HepG2 (cell line): ENCODE results near the gene GABRR3. TPM values are rescaled to one million over a fixed set of nuclear protein-coding genes. Genes with fewer than 3 reads are reported as not detected.
A peak's percentile ranks its signal among the peaks of the same experiment; 100 is the strongest.

ENCODE experiments used
- ATAC-seq: fragments of 200-7000 bp; cut with Tn5 transposase; 3 replicates; pipeline ENCODE4 v1.9.1; 2020; ENCODE audit warnings: mild to moderate bottlenecking, moderate library complexity
- BruUV-seq: library from RNA; stranded (reverse); fragments of 400-500 nt; replicated peaks from 2 replicates; lab custom pipeline; 2021; lab: Mats Ljungman, UMichigan
- CTCF ChIA-PET: fragments of 300-600 bp; formaldehyde crosslinking; extraction: SDS; loops from one replicate; lab custom pipeline; 2021; ENCODE audit warnings: low total read pairs, inconsistent platforms, low intra/inter-chr PET ratio; lab: Yijun Ruan, JAX
- POLR2A ChIA-PET: fragments of 350-600 bp; sonication (Branson Sonifier 250); formaldehyde crosslinking; loops from one replicate; lab custom pipeline; 2020; ENCODE audit warnings: antibody characterized with exemption, inconsistent platforms; lab: Yijun Ruan, JAX
- DNase-seq: peaks from one replicate; pipeline ENCODE4 v3.0.0-alpha.2; 2015; ENCODE audit warnings: low spot score
- FAIRE-seq: peaks from 3 replicates; lab custom pipeline; 2011; peaks lifted over from hg19 to GRCh38; lab: Jason Lieb, UNC
- H2AFZ ChIP-seq: one replicate; pipeline ENCODE4 v1.6.1; 2011; ENCODE audit warnings: low read length, inconsistent platforms
- H3K27ac ChIP-seq: fragments of 300-600 bp; 3 replicates; pipeline ENCODE4 v1.8.0; 2011; ENCODE audit warnings: mixed run types, mild to moderate bottlenecking, mixed read lengths, low read length, inconsistent platforms; ENCODE audit not compliant: insufficient read depth; ENCODE audit errors: extremely low read length
- H3K27me3 ChIP-seq, 2 experiments: fragments of 200-600 bp in 1 of 2; 2 replicates in 1 of 2; 3 replicates in 1 of 2; pipeline versions ENCODE4 v1.6.0 to v1.8.0; 2011; ENCODE audit warnings: low read length in 2 of 2, mild to moderate bottlenecking in 2 of 2, moderate library complexity in 2 of 2, inconsistent platforms in 1 of 2; ENCODE audit not compliant: insufficient read depth in 2 of 2, control insufficient read depth in 1 of 2
- H3K36me3 ChIP-seq, 2 experiments: fragments of 200-600 bp in 1 of 2; replicated peaks in 1 of 2; 2 replicates in 1 of 2; 3 replicates in 1 of 2; pipeline versions ENCODE4 v1.5.1 to v1.8.0; 2011; ENCODE audit warnings: low read length in 2 of 2, inconsistent platforms in 1 of 2; ENCODE audit not compliant: insufficient read depth in 2 of 2, control insufficient read depth in 1 of 2
- H3K4me1 ChIP-seq: 2 replicates; pipeline ENCODE4 v1.5.1; 2012; ENCODE audit warnings: low read length, inconsistent platforms; ENCODE audit not compliant: insufficient read depth
- H3K4me2 ChIP-seq: 2 replicates; pipeline ENCODE4 v1.6.0; 2011; ENCODE audit warnings: low read depth, low read length, inconsistent platforms
- H3K4me3 ChIP-seq, 3 experiments: fragments of 200-600 bp in 1 of 3; sonication (generic), shearing (Covaris generic) in 1 of 3; replicated peaks in 1 of 3; 2 replicates each; pipeline ENCODE4 v1.5.1; 2011 to 2016; ENCODE audit warnings: low read length in 3 of 3, inconsistent platforms in 2 of 3, low read depth in 2 of 3, mild to moderate bottlenecking in 2 of 3, control low read depth in 1 of 3, mixed read lengths in 1 of 3; ENCODE audit not compliant: insufficient read depth in 1 of 3
- H3K79me2 ChIP-seq: one replicate; pipeline ENCODE4 v1.6.1; 2011; ENCODE audit warnings: low read length, inconsistent platforms; ENCODE audit not compliant: insufficient read depth
- H3K9ac ChIP-seq: 2 replicates; pipeline ENCODE4 v1.6.0; 2011; ENCODE audit warnings: mild to moderate bottlenecking, low read depth, low read length, inconsistent platforms; ENCODE audit not compliant: insufficient read depth
- H3K9me3 ChIP-seq: 2 replicates; pipeline ENCODE4 v1.5.1; 2012; ENCODE audit warnings: mild to moderate bottlenecking, low read length
- H4K20me1 ChIP-seq: 2 replicates; pipeline ENCODE4 v1.6.0; 2011; ENCODE audit warnings: inconsistent platforms, mild to moderate bottlenecking, low read length, moderate library complexity; ENCODE audit not compliant: insufficient read depth
- SMAD3 ChIP-seq: sonication (generic); formaldehyde crosslinking; IDR thresholded peaks from 2 replicates; pipeline ENCODE4 v1.4.0; 2020; ENCODE audit warnings: missing genetic modification reagents
- STAG1 ChIP-seq: sonication (generic); formaldehyde crosslinking; IDR thresholded peaks from 2 replicates; pipeline ENCODE4 v1.4.0; 2020; ENCODE audit warnings: missing genetic modification reagents
- ZFP37 ChIP-seq: sonication (generic); formaldehyde crosslinking; IDR thresholded peaks from 2 replicates; pipeline ENCODE4 v1.4.0; 2020; ENCODE audit warnings: missing genetic modification reagents, borderline replicate concordance
- ZNF3 ChIP-seq: IDR thresholded peaks from 2 replicates; pipeline ENCODE4 v1.7.0; 2017; ENCODE audit warnings: inconsistent platforms
- WGBS: methylation state at CpG from one replicate; pipeline ENCODE4 v1.1.6; 2017; ENCODE audit warnings: low lambda C conversion rate; 5-methylcytosine and 5-hydroxymethylcytosine counted together
- in situ Hi-C: cut with HindIII; loops from 2 replicates; pipeline ENCODE4 v1.10.0; 2017; ENCODE audit warnings: low pct_unique_long_range_greater_than_20kb; ENCODE audit not compliant: extremely low pct_ligation_motif_present
- intact Hi-C: fragments of 100-400 bp; cut with micrococcal nuclease; formaldehyde crosslinking; loops from one replicate; pipeline ENCODE4 v1.10.0; 2022; ENCODE audit not compliant: unreplicated experiment
- polyA plus RNA-seq, 8 experiments: library from polyadenylated mRNA; depleted of rRNA in 3 of 8; stranded (reverse) in 7 of 8; unstranded in 1 of 8; fragments of >200 nt; fragmentation: Illumina TruSeq in 4 of 8; extraction: Trizol in 4 of 8; gene quantifications; 2 replicates each; pipeline versions ENCODE4 v1.2.1 to v1.2.3, GENCODE V29; 2011 to 2016; ENCODE audit warnings: low read depth in 4 of 8, missing spikeins in 1 of 8, mixed read lengths in 1 of 8; ENCODE audit not compliant: insufficient read depth in 1 of 8
- total RNA-seq, 5 experiments: library from RNA; depleted of rRNA; stranded (reverse); fragments of >200 nt; fragmentation: Illumina TruSeq; extraction: Trizol; gene quantifications; 2 replicates each; pipeline ENCODE4 v1.2.3, GENCODE V29; 2016; ENCODE audit warnings: low read depth in 1 of 5
- TF ChIP-seq, protein P1 (sequence below): sonication (generic); formaldehyde crosslinking; IDR thresholded peaks from 2 replicates; pipeline ENCODE4 v1.8.0; 2022; ENCODE audit warnings: mild to moderate bottlenecking, missing genetic modification reagents, moderate library complexity
- TF ChIP-seq, protein P2 (sequence below): sonication (generic); formaldehyde crosslinking; IDR thresholded peaks from 2 replicates; pipeline ENCODE4 v1.5.0; 2020; ENCODE audit warnings: mild to moderate bottlenecking, missing genetic modification reagents, moderate library complexity

The GABRR3 gene
- total and polyA plus RNA-seq, 2 of the 13 experiments (the other 11 are each of a cell fraction or from before 2014, with no cell fraction given) = 0.42 to 0.83 TPM

DNA sequence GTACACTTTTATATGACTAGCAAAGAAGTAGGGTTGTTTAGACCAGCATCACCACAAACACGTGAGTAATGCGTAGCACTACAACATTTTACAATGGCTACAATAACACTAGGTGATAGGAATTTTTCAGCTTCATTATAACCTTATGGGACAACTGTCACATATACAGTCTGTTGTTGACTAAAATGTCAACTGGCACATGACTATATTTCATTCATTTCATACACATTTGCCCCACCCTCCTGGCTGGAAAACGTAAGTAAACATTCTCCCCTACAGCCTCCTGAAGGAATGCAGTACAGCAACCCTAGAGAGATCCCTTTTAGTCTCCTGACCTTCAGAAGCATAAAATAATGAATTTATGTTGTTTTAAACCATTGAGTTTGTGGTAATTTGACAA, 79.1 kb downstream of the GABRR3 start:
- BruUV-seq = no TSS peak
- H3K4me3 ChIP-seq = no peak overlapping the region
- H2AFZ ChIP-seq = no peak overlapping the region
- H3K79me2 ChIP-seq = no peaks in the 10 kb centered on the region
- no peaks in the 10 kb centered on the region for H3K9me3 ChIP-seq
- H3K36me3 ChIP-seq = peaks cover 24 to 80% of the 10 kb centered on the region in 2 experiments
- no peaks in the 10 kb centered on the region for H3K27me3 ChIP-seq
- H3K4me2 ChIP-seq = no peak overlapping the region
- WGBS = 97% methylated on average over 3 of the region's 3 CpGs
- intact Hi-C loops = no loop called here
- ATAC-seq = no peak
- H3K9ac ChIP-seq = no peak overlapping the region
- no peak for TF ChIP-seq ZNF3 (CRISPR knock-in tag)
- TF ChIP-seq ZFP37 (CRISPR knock-in tag) = no peak
- TF ChIP-seq, protein P1, sequence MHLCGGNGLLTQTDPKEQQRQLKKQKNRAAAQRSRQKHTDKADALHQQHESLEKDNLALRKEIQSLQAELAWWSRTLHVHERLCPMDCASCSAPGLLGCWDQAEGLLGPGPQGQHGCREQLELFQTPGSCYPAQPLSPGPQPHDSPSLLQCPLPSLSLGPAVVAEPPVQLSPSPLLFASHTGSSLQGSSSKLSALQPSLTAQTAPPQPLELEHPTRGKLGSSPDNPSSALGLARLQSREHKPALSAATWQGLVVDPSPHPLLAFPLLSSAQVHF (CRISPR knock-in tag) = no peak
- CTCF ChIA-PET = no interaction called here
- H4K20me1 ChIP-seq = no peaks in the 10 kb centered on the region
- DNase-seq = no peak
- no peak for FAIRE-seq
- no peak overlapping the region for H3K27ac ChIP-seq
- no peaks in the 10 kb centered on the region for H3K4me1 ChIP-seq
- in situ Hi-C loops = no loop called here
- POLR2A ChIA-PET = no interaction called here

DNA sequence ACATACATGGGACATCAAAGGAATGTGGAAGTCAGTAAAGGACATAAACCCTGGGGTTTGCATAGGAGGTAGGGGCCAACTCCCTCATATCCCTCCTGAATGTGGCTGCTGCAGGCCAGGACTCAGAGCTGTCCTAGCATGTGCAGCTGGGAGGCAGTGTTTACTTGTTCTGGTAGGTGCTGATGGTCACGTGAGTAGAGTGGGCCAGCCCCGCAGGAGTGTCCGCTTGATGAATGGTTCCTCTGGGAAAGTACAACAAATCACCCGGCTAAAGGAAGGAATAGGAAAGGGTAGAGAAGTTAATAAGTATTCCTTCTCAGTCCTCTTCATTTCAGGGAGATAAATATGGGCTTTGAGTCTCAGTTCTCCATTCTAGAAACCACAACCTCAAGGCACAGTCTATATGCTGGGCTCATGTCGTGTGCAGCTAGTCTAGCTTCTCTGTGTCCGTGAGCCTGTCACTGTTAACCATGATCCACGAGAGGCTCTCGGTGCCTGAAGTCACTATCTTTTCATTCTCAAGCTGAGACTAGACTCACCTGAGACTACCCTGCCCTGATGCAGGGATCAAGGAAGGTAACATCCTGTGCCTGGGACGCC, 80.8 kb downstream of the GABRR3 start:
- 95% methylated on average over 9 of the region's 9 CpGs for WGBS
- peak; percentile 35 for TF ChIP-seq STAG1 (CRISPR knock-in tag)
- no peak for TF ChIP-seq SMAD3
- TF ChIP-seq, protein P2, sequence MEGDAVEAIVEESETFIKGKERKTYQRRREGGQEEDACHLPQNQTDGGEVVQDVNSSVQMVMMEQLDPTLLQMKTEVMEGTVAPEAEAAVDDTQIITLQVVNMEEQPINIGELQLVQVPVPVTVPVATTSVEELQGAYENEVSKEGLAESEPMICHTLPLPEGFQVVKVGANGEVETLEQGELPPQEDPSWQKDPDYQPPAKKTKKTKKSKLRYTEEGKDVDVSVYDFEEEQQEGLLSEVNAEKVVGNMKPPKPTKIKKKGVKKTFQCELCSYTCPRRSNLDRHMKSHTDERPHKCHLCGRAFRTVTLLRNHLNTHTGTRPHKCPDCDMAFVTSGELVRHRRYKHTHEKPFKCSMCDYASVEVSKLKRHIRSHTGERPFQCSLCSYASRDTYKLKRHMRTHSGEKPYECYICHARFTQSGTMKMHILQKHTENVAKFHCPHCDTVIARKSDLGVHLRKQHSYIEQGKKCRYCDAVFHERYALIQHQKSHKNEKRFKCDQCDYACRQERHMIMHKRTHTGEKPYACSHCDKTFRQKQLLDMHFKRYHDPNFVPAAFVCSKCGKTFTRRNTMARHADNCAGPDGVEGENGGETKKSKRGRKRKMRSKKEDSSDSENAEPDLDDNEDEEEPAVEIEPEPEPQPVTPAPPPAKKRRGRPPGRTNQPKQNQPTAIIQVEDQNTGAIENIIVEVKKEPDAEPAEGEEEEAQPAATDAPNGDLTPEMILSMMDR (CRISPR knock-in tag) = peak; percentile 24
- TF ChIP-seq, all 625 proteins: peak for 2
- Histone ChIP-seq H3K9ac (no peak overlapping the region), H3K36me3 (peaks cover 30 to 82% of the 10 kb centered on the region in 2 experiments), H3K4me2 (no peak overlapping the region), H3K4me1 (no peaks in the 10 kb centered on the region), H3K27ac (no peak overlapping the region), H2AFZ (no peak overlapping the region), H3K9me3 (no peaks in the 10 kb centered on the region), H4K20me1 (no peaks in the 10 kb centered on the region), H3K4me3 (no peak overlapping the region), H3K79me2 (no peaks in the 10 kb centered on the region), H3K27me3 (no peaks in the 10 kb centered on the region)
- in situ Hi-C loops = no loop called here
- no peak for FAIRE-seq
- POLR2A ChIA-PET = no interaction called here
- intact Hi-C loops = no loop called here
- CTCF ChIA-PET = no interaction called here
- DNase-seq = no peak
- peak; percentile 54 for ATAC-seq
- BruUV-seq = no TSS peak
